PC-3 (cell line): ENCODE data around the gene ADAMTSL3. TPM values are rescaled to one million over a fixed set of nuclear protein-coding genes. Genes with fewer than 3 reads are reported as not detected.
"Not testable (repeated sequence)": the region's sequence is repeated elsewhere in the genome, so short reads cannot be mapped to it uniquely, and the experiment has no call there.

Experiments used
- ATAC-seq: fragments of 200-7000 bp; cut with Tn5 transposase; 2 replicates; pipeline ENCODE4 v1.9.1; 2020; ENCODE audit warnings: mild to moderate bottlenecking, moderate library complexity
- BruUV-seq: library from RNA; stranded (reverse); fragments of 400-500 nt; replicated peaks from 2 replicates; lab custom pipeline; 2021; lab: Mats Ljungman, UMichigan
- CTCF ChIA-PET: fragments of 300-600 bp; sonication (Branson Sonifier 250); formaldehyde crosslinking; loops from one replicate; lab custom pipeline; 2022; ENCODE audit warnings: antibody characterized with exemption; lab: Charles Lee
- POLR2A ChIA-PET: fragments of 300-600 bp; sonication (Branson Sonifier 250); formaldehyde crosslinking; loops from one replicate; lab custom pipeline; 2022; ENCODE audit warnings: antibody characterized with exemption; ENCODE audit not compliant: unreplicated experiment; lab: Charles Lee
- DNase-seq: peaks from one replicate; pipeline ENCODE4 v3.0.0-alpha.2; 2015
- H2AFZ ChIP-seq: fragments of 300-600 bp; sonication (generic); 2 replicates; pipeline ENCODE4 v1.6.0; 2016; ENCODE audit warnings: antibody characterized with exemption, low read length
- H3F3A ChIP-seq: fragments of 300-600 bp; sonication (generic); one replicate; pipeline ENCODE4 v1.6.0; 2017; ENCODE audit warnings: antibody characterized with exemption, low read length, control low read depth, mild to moderate bottlenecking; ENCODE audit not compliant: unreplicated experiment
- H3K27ac ChIP-seq: fragments of 300-600 bp; sonication (generic); 2 replicates; pipeline ENCODE4 v1.5.1; 2016; ENCODE audit warnings: mild to moderate bottlenecking, low read length
- H3K27me3 ChIP-seq: fragments of 300-600 bp; sonication (generic); 2 replicates; pipeline ENCODE4 v1.6.1; 2016; ENCODE audit warnings: low read length, mixed read lengths
- H3K36me3 ChIP-seq: fragments of 300-600 bp; sonication (generic); 2 replicates; pipeline ENCODE4 v1.6.1; 2016; ENCODE audit warnings: low read depth, mixed run types, low read length, mixed read lengths
- H3K4me1 ChIP-seq: fragments of 300-600 bp; sonication (generic); 2 replicates; pipeline ENCODE4 v1.5.1; 2016; ENCODE audit warnings: low read length; ENCODE audit not compliant: insufficient read depth
- H3K4me2 ChIP-seq: fragments of 300-600 bp; sonication (generic); 2 replicates; pipeline ENCODE4 v1.6.0; 2016; ENCODE audit warnings: low read length
- H3K4me3 ChIP-seq: fragments of 300-600 bp; sonication (generic); 2 replicates; pipeline ENCODE4 v1.5.1; 2016; ENCODE audit warnings: mild to moderate bottlenecking, low read length, mixed read lengths
- H3K79me2 ChIP-seq: fragments of 300-600 bp; sonication (generic); 2 replicates; pipeline ENCODE4 v1.6.1; 2017; ENCODE audit warnings: low read length, mixed read lengths
- H3K9ac ChIP-seq: fragments of 300-600 bp; sonication (generic); 2 replicates; pipeline ENCODE4 v1.6.0; 2016; ENCODE audit warnings: mild to moderate bottlenecking, low read length
- H3K9me2 ChIP-seq: fragments of 300-600 bp; sonication (generic); replicated peaks from 2 replicates; pipeline ENCODE4 v1.6.1; 2016; ENCODE audit warnings: mixed run types, low read length, mixed read lengths
- H3K9me3 ChIP-seq: fragments of 300-600 bp; sonication (generic); 2 replicates; pipeline ENCODE4 v1.6.1; 2016; ENCODE audit warnings: low read length, mixed read lengths
- H4K20me1 ChIP-seq: fragments of 300-600 bp; sonication (generic); 2 replicates; pipeline ENCODE4 v1.6.1; 2016; ENCODE audit warnings: low read length, mixed read lengths
- CTCF ChIP-seq: fragments of 300-600 bp; sonication (generic); conservative IDR thresholded peaks from 2 replicates; pipeline ENCODE4 v1.5.1; 2017; ENCODE audit warnings: antibody characterized with exemption, low read depth, mild to moderate bottlenecking, low read length
- EZH2 ChIP-seq: fragments of 300-600 bp; sonication (generic); IDR thresholded peaks from one replicate; pipeline ENCODE4 v1.6.1; 2017; ENCODE audit warnings: antibody characterized with exemption, mild to moderate bottlenecking, low read length; ENCODE audit not compliant: unreplicated experiment
- EZH2phosphoT487 ChIP-seq: fragments of 300-600 bp; sonication (generic); IDR thresholded peaks from 2 replicates; pipeline ENCODE4 v1.6.1; 2018; ENCODE audit warnings: mild to moderate bottlenecking, antibody characterized with exemption, low read length, borderline replicate concordance
- intact Hi-C: fragments of 100-400 bp; cut with micrococcal nuclease; formaldehyde crosslinking; loops from 2 replicates; pipeline ENCODE4 v1.9.0; 2023
- total RNA-seq: library from RNA; depleted of rRNA; stranded (reverse); fragments of >200 nt; gene quantifications from 2 replicates; pipeline ENCODE4 v1.2.3, GENCODE V29; 2014

ADAMTSL3 gene
- total RNA-seq, 1 experiment from 2014 or later, result 7.9 TPM

- Histone ChIP-seq H2AFZ (no peak overlapping the region), H3K9ac (no peak overlapping the region), H3K4me1 (no peaks in the 10 kb centered on the region), H3K4me3 (no peak overlapping the region), H3K27me3 (no peaks in the 10 kb centered on the region), H3K27ac (no peak overlapping the region), H4K20me1 (no peaks in the 10 kb centered on the region), H3K4me2 (no peak overlapping the region), H3K9me3 (no peaks in the 10 kb centered on the region), H3F3A (no peaks in the 10 kb centered on the region), H3K79me2 (no peaks in the 10 kb centered on the region), H3K36me3 (no peaks in the 10 kb centered on the region), H3K9me2 (no peaks in the 10 kb centered on the region)
- intact Hi-C loops, result no loop called here
- ChIA-PET CTCF (no interaction called here), POLR2A (no interaction called here)
- BruUV-seq, result no TSS peak
- ATAC-seq, result no peak
- TF ChIP-seq EZH2 (no peak), CTCF (no peak), EZH2phosphoT487 (no peak)
- DNase-seq, result no peak
These were observed 392.2 kb downstream of the ADAMTSL3 start for GRCh38 chr15:84046064-84046637.

DNA sequence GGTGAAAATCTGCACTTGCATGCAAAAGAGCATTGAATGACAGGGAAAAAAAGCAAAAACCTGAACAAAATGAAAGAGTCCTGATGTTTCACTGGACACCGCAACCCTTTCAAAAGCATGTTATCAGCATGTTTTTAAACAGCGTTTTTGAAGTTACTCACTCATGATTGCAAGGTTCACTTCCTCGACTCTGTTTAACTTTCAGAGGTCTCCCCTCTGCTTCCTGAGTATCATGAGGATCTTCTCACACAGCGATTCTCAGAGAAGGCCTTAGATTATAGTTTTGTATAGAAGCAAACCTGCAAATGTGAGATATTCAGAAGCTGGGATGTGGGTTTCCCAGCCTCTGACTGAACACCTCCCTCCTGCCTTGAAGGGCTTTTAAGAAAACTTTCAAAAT lies 395.6 kb downstream of the ADAMTSL3 start:
- CTCF ChIA-PET, BruUV-seq, H4K20me1 ChIP-seq, ATAC-seq, H3K9ac ChIP-seq, H3K79me2 ChIP-seq, H3K36me3 ChIP-seq, intact Hi-C loops, H3K27ac ChIP-seq, H2AFZ ChIP-seq, H3K4me1 ChIP-seq, POLR2A ChIA-PET, H3K9me2 ChIP-seq, H3K4me2 ChIP-seq, H3F3A ChIP-seq, H3K9me3 ChIP-seq, H3K27me3 ChIP-seq, DNase-seq, H3K4me3 ChIP-seq: not testable (repeated sequence)

GRCh38 chr15:84050076-84050475 lies 396.2 kb downstream of the ADAMTSL3 start:
- CTCF ChIA-PET, result no interaction called here
- BruUV-seq, result no TSS peak
- Histone ChIP-seq H3K4me1 (no peaks in the 10 kb centered on the region), H3K9ac (no peak overlapping the region), H3K4me2 (no peak overlapping the region), H3K4me3 (no peak overlapping the region), H3F3A (no peaks in the 10 kb centered on the region), H3K27me3 (no peaks in the 10 kb centered on the region), H4K20me1 (no peaks in the 10 kb centered on the region), H3K9me3 (no peaks in the 10 kb centered on the region), H3K27ac (no peak overlapping the region), H3K36me3 (no peaks in the 10 kb centered on the region), H3K79me2 (no peaks in the 10 kb centered on the region), H2AFZ (no peak overlapping the region), H3K9me2 (no peaks in the 10 kb centered on the region)
- ATAC-seq (no peak), DNase-seq (no peak)
- POLR2A ChIA-PET, result no interaction called here
- no peak for TF ChIP-seq EZH2
- no peak for TF ChIP-seq CTCF
- TF ChIP-seq EZH2phosphoT487, result no peak
- intact Hi-C loops, result no loop called here

- ATAC-seq, H3F3A ChIP-seq, BruUV-seq, H3K9me3 ChIP-seq, CTCF ChIA-PET, H3K27me3 ChIP-seq, H3K9ac ChIP-seq, H3K4me1 ChIP-seq, H3K9me2 ChIP-seq, DNase-seq, H3K27ac ChIP-seq, H2AFZ ChIP-seq, H4K20me1 ChIP-seq, H3K36me3 ChIP-seq, intact Hi-C loops, H3K4me2 ChIP-seq, POLR2A ChIA-PET, H3K4me3 ChIP-seq, H3K79me2 ChIP-seq: not testable (repeated sequence)
These were observed 397.2 kb downstream of the ADAMTSL3 start for GRCh38 chr15:84051146-84051545.
